ENCODE results near the gene MVD. TPM values are rescaled to one million over a fixed set of nuclear protein-coding genes. Genes with fewer than 3 reads are reported as not detected.

MVD gene
- polyA plus RNA-seq, 1 donor (not counting 4 experiments of a cell fraction or from before 2014, with no cell fraction given): 59.6 TPM

DNA sequence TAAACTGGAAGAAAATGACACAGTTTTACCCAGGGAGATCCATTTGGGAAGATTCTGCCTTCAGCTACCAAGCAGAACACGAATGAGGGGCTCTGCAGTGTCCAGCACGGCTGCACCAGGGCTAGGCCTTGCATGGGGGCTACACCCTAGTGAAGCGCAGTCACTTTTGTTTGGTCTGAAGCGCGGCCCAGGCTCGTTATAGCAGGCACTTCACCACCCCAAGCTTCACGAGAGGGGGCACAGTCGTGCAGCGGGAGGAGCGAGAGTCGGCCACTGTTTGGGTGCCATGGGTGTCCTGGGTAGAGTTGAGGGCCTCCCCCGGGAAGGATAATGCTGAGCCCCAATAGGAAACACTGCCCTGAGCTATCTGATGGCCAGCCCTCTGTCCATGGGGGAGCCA, 46.2 kb downstream of the MVD start:
- FAIRE-seq (no peak), DNase-seq (ENCODE audit: low read depth, low spot score) (no peak)
- Histone ChIP-seq H3K9ac (ENCODE audit: control insufficient read depth, extremely low read depth, insufficient read depth, low read length) (no peak overlapping the region), H2AFZ (ENCODE audit: control insufficient read depth, low read length) (no peak overlapping the region), H3K27me3 (ENCODE audit: control insufficient read depth, extremely low read depth, insufficient read depth, low read length) (no peaks in the 10 kb centered on the region), H3K27ac (ENCODE audit: control insufficient read depth, insufficient read depth, low read length) (no peak overlapping the region), H3K79me2 (ENCODE audit: control insufficient read depth, insufficient read depth, low read length) (peaks cover 3% of the 10 kb centered on the region), H3K9me3 (ENCODE audit: control insufficient read depth, low read depth, low read length) (no peaks in the 10 kb centered on the region), H3K4me3 (ENCODE audit: control insufficient read depth in 2 of 3, extremely low read depth in 1 of 3, insufficient read depth in 2 of 3, low read depth in 1 of 3, low read length in 3 of 3) (no peak overlapping the region), H3K9me1 (ENCODE audit: control insufficient read depth, extremely low read depth, insufficient read depth, low read length) (no peaks in the 10 kb centered on the region), H3K4me1 (ENCODE audit: control insufficient read depth, extremely low read depth, insufficient read depth, low read length) (no peaks in the 10 kb centered on the region), H3K4me2 (ENCODE audit: control insufficient read depth, extremely low read depth, insufficient read depth, low read depth, low read length) (no peak overlapping the region), H4K20me1 (ENCODE audit: control insufficient read depth, extremely low read depth, insufficient read depth, low read length) (peaks cover 11% of the 10 kb centered on the region), H3K36me3 (ENCODE audit: control insufficient read depth in 2 of 2, extremely low read depth in 1 of 2, insufficient read depth in 2 of 2, low read length in 2 of 2) (peaks cover 10 to 26% of the 10 kb centered on the region in 2 experiments)
- dilution Hi-C loops (cut with MboI; ENCODE audit: extremely low pct_ligation_motif_present, low sequenced_read_pairs): no loop called here
- TF ChIP-seq, protein P1, sequence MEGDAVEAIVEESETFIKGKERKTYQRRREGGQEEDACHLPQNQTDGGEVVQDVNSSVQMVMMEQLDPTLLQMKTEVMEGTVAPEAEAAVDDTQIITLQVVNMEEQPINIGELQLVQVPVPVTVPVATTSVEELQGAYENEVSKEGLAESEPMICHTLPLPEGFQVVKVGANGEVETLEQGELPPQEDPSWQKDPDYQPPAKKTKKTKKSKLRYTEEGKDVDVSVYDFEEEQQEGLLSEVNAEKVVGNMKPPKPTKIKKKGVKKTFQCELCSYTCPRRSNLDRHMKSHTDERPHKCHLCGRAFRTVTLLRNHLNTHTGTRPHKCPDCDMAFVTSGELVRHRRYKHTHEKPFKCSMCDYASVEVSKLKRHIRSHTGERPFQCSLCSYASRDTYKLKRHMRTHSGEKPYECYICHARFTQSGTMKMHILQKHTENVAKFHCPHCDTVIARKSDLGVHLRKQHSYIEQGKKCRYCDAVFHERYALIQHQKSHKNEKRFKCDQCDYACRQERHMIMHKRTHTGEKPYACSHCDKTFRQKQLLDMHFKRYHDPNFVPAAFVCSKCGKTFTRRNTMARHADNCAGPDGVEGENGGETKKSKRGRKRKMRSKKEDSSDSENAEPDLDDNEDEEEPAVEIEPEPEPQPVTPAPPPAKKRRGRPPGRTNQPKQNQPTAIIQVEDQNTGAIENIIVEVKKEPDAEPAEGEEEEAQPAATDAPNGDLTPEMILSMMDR (optimal IDR thresholded peaks at IDR 0.05 in 1 of 3, IDR thresholded peaks at IDR 0.05 in 1 of 3, conservative IDR thresholded peaks at IDR 0.05 in 1 of 3; ENCODE audit: extremely low read depth in 1 of 3, insufficient read depth in 2 of 3, low read length in 3 of 3): no peak
- TF ChIP-seq EZH2 (IDR thresholded peaks at IDR 0.05; ENCODE audit: low read length): no peak

DNA sequence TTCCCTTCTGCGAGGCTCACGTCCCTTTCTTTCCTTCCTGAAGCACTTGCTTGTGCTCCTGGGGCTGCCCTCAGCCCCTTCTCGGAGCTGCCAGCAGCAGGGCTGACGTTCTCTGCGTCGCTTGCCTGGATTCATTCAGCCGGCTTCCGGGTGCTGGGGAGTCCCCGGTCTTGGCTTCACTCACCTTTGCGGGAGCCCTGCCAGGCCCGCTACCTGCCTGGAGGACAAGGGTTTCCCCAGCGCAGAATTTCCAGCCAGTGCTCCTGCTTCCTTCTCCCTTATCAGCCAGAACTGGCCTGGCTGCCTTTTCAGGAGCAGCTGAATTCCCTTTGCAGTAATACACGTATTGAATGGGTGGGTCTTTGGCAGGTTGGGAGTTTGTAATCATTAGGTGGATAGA, 46.6 kb downstream of the MVD start:
- H3K27ac ChIP-seq (ENCODE audit: control insufficient read depth, insufficient read depth, low read length): no peak overlapping the region
- TF ChIP-seq, protein P1 (optimal IDR thresholded peaks at IDR 0.05 in 1 of 3, IDR thresholded peaks at IDR 0.05 in 1 of 3, conservative IDR thresholded peaks at IDR 0.05 in 1 of 3; ENCODE audit: extremely low read depth in 1 of 3, insufficient read depth in 2 of 3, low read length in 3 of 3): no peak
- TF ChIP-seq EZH2 (IDR thresholded peaks at IDR 0.05; ENCODE audit: low read length): no peak
- FAIRE-seq (no peak), DNase-seq (ENCODE audit: low read depth, low spot score) (no peak)
- H2AFZ ChIP-seq (ENCODE audit: control insufficient read depth, low read length): no peak overlapping the region
- H3K4me2 ChIP-seq (ENCODE audit: control insufficient read depth, extremely low read depth, insufficient read depth, low read depth, low read length): no peak overlapping the region
- no peak overlapping the region for H3K4me3 ChIP-seq (ENCODE audit: control insufficient read depth in 2 of 3, extremely low read depth in 1 of 3, insufficient read depth in 2 of 3, low read depth in 1 of 3, low read length in 3 of 3)
- peaks cover 11 to 24% of the 10 kb centered on the region in 2 experiments for H3K36me3 ChIP-seq (ENCODE audit: control insufficient read depth in 2 of 2, extremely low read depth in 1 of 2, insufficient read depth in 2 of 2, low read length in 2 of 2)
- H3K4me1 ChIP-seq (ENCODE audit: control insufficient read depth, extremely low read depth, insufficient read depth, low read length): no peaks in the 10 kb centered on the region
- no peaks in the 10 kb centered on the region for H3K27me3 ChIP-seq (ENCODE audit: control insufficient read depth, extremely low read depth, insufficient read depth, low read length)
- H3K9me1 ChIP-seq (ENCODE audit: control insufficient read depth, extremely low read depth, insufficient read depth, low read length): no peaks in the 10 kb centered on the region
- H3K79me2 ChIP-seq (ENCODE audit: control insufficient read depth, insufficient read depth, low read length): peaks cover 3% of the 10 kb centered on the region
- dilution Hi-C loops (cut with MboI; ENCODE audit: extremely low pct_ligation_motif_present, low sequenced_read_pairs): no loop called here
- peak overlapping the region; percentile 30 for H3K9ac ChIP-seq (ENCODE audit: control insufficient read depth, extremely low read depth, insufficient read depth, low read length)
- peaks cover 11% of the 10 kb centered on the region for H4K20me1 ChIP-seq (ENCODE audit: control insufficient read depth, extremely low read depth, insufficient read depth, low read length)
- H3K9me3 ChIP-seq (ENCODE audit: control insufficient read depth, low read depth, low read length): no peaks in the 10 kb centered on the region
